NCI-H2171 (cell line): ENCODE measurements around the gene ME1.
"Not testable (repeated sequence)": the region's sequence is repeated elsewhere in the genome, so short reads cannot be mapped to it uniquely, and the experiment has no call there.

Experiments used
- DNase-seq: peaks from one replicate; lab custom pipeline; 2025; lab: John Stamatoyannopoulos, UW

ME1 gene

GRCh38 chr6:83430611-83431544 is at the start of gene ME1:
ME1 (minus strand) TSS chr6:83431051; CDS start chr6:83430954, 97 bp downstream.
- DNase-seq, result peak; percentile 33

GRCh38 chr6:83480470-83480869 is 49.6 kb upstream of the ME1 start:
- DNase-seq, result no peak

- DNase-seq, result no peak
These were observed 48.5 kb upstream of the ME1 start for GRCh38 chr6:83479389-83479788.

GRCh38 chr6:83476971-83477370 is 46.1 kb upstream of the ME1 start:
- DNase-seq, result no peak

- no peak for DNase-seq
These were observed 43.5 kb upstream of the ME1 start for GRCh38 chr6:83474309-83474708.

GRCh38 chr6:83472767-83473166 is 41.9 kb upstream of the ME1 start:
- no peak for DNase-seq

- no peak for DNase-seq
These were observed 39.7 kb upstream of the ME1 start for GRCh38 chr6:83470587-83470986.

GRCh38 chr6:83470001-83470400 is 39.1 kb upstream of the ME1 start:
- DNase-seq, result no peak

GRCh38 chr6:83467620-83468036 is 36.8 kb upstream of the ME1 start:
- no peak for DNase-seq

GRCh38 chr6:83466328-83466727 is 35.5 kb upstream of the ME1 start:
- DNase-seq, result no peak

GRCh38 chr6:83464381-83465140 is 33.7 kb upstream of the ME1 start:
- DNase-seq, result no peak

GRCh38 chr6:83463886-83464285 is 33.0 kb upstream of the ME1 start:
- DNase-seq, result no peak

- DNase-seq, result no peak
These were observed 31.7 kb upstream of the ME1 start for GRCh38 chr6:83462524-83462923.

GRCh38 chr6:83461438-83461837 is 30.6 kb upstream of the ME1 start:
- DNase-seq, result no peak

- DNase-seq, result no peak
These were observed 28.8 kb upstream of the ME1 start for GRCh38 chr6:83459663-83460062.

GRCh38 chr6:83450015-83450414 is 19.2 kb upstream of the ME1 start:
- not testable (repeated sequence) for DNase-seq

GRCh38 chr6:83444086-83444699 is 13.3 kb upstream of the ME1 start:
- DNase-seq, result not testable (repeated sequence)

GRCh38 chr6:83443516-83443915 is 12.7 kb upstream of the ME1 start:
- DNase-seq, result no peak

GRCh38 chr6:83442752-83443151 is 11.9 kb upstream of the ME1 start:
- DNase-seq, result no peak

GRCh38 chr6:83439201-83439600 is 8.3 kb upstream of the ME1 start:
- DNase-seq, result no peak

GRCh38 chr6:83436674-83437073 is 5.8 kb upstream of the ME1 start:
- no peak for DNase-seq

GRCh38 chr6:83433177-83433576 is 2.3 kb upstream of the ME1 start:
- no peak for DNase-seq

- no peak for DNase-seq
These were observed 1.8 kb upstream of the ME1 start for GRCh38 chr6:83432636-83433035.
